Fibroblast of gingiva (primary cell): ENCODE data around the gene GLIS2.

ENCODE experiments used
- DNase-seq: peaks from one replicate; pipeline ENCODE4 v3.0.0-alpha.2; 2011; ENCODE audit warnings: low read depth

Gene GLIS2

GRCh38 chr16:4297480-4297879 is 18.4 kb upstream of the GLIS2 start:
- DNase-seq: no peak

GRCh38 chr16:4298761-4299522 is 16.9 kb upstream of the GLIS2 start:
- peak; percentile 75 for DNase-seq

- DNase-seq: no peak
These were observed 14.7 kb upstream of the GLIS2 start for GRCh38 chr16:4301177-4301576.

- DNase-seq: no peak
These were observed 13.9 kb upstream of the GLIS2 start for GRCh38 chr16:4301968-4302367.

GRCh38 chr16:4303973-4304372 is 11.9 kb upstream of the GLIS2 start:
- no peak for DNase-seq

- DNase-seq: no peak
These were observed 9.2 kb upstream of the GLIS2 start for GRCh38 chr16:4306470-4307214.

- peak; percentile 94 for DNase-seq
These were observed 8.4 kb upstream of the GLIS2 start for GRCh38 chr16:4307215-4308037.

- no peak for DNase-seq
These were observed 6.6 kb upstream of the GLIS2 start for GRCh38 chr16:4309102-4309832.

GRCh38 chr16:4309833-4310266 is 6.0 kb upstream of the GLIS2 start:
- peak; percentile 70 for DNase-seq

GRCh38 chr16:4313563-4314531 is 2.0 kb upstream of the GLIS2 start:
- no peak for DNase-seq

- no peak for DNase-seq
These were observed 1.2 kb upstream of the GLIS2 start for GRCh38 chr16:4314532-4315185.

- no peak for DNase-seq
These were observed 419 bp downstream of the GLIS2 start for GRCh38 chr16:4316108-4316863.

- peak; percentile 61 for DNase-seq
These were observed 1.1 kb downstream of the GLIS2 start for GRCh38 chr16:4316864-4317531.

- DNase-seq: no peak
These were observed 1.9 kb downstream of the GLIS2 start for GRCh38 chr16:4317532-4318450.

GRCh38 chr16:4318451-4318910 is 2.6 kb downstream of the GLIS2 start:
- no peak for DNase-seq

GRCh38 chr16:4318967-4319366 is 3.1 kb downstream of the GLIS2 start:
- no peak for DNase-seq
